ENCODE measurements around the gene PRC1.

The PRC1 gene

DNA sequence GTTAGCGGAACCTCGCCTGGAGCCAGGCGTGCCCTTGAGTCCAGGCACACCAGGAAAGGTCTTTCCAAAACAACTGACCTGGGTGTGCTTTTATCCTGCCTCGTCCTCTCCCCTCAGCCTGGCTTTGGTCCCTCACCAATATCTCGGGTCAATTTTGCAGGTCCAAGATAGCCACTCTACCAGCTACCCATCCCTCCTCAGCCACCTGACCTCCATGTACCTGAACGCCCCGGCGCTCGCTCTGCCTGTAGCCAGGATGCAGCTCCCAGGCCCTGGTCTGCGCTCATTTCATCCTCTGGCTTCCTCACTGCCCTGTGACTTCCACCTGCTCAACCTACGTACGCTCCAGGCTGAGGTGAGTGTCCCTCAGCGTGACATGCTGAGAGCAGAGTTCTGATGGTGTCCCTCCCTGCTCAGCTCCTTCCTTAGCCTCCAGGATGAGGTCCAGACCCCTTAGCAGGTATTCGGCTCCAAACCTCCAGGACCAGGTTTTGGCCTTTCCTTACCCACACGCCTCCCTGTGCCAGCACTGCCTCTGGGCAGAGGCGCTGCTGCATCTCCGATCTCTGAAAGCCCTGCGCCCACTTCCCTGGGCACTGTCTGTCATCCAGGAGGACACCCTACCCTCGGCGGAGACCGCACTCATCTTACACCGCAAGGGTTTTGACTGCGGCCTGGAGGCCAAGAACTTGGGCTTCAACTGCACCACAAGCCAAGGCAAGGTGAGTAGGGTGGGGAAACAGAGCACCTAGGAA is 76.1 kb downstream of the PRC1 start:
- no peak overlapping the region for H3K4me3 ChIP-seq (ENCODE audit: low read length)
- no peak for DNase-seq (ENCODE audit: low read depth)
- TF ChIP-seq, protein P1, sequence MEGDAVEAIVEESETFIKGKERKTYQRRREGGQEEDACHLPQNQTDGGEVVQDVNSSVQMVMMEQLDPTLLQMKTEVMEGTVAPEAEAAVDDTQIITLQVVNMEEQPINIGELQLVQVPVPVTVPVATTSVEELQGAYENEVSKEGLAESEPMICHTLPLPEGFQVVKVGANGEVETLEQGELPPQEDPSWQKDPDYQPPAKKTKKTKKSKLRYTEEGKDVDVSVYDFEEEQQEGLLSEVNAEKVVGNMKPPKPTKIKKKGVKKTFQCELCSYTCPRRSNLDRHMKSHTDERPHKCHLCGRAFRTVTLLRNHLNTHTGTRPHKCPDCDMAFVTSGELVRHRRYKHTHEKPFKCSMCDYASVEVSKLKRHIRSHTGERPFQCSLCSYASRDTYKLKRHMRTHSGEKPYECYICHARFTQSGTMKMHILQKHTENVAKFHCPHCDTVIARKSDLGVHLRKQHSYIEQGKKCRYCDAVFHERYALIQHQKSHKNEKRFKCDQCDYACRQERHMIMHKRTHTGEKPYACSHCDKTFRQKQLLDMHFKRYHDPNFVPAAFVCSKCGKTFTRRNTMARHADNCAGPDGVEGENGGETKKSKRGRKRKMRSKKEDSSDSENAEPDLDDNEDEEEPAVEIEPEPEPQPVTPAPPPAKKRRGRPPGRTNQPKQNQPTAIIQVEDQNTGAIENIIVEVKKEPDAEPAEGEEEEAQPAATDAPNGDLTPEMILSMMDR (IDR thresholded peaks at IDR 0.05; ENCODE audit: insufficient read depth, low read depth, low read length, missing control alignments), result no peak

DNA sequence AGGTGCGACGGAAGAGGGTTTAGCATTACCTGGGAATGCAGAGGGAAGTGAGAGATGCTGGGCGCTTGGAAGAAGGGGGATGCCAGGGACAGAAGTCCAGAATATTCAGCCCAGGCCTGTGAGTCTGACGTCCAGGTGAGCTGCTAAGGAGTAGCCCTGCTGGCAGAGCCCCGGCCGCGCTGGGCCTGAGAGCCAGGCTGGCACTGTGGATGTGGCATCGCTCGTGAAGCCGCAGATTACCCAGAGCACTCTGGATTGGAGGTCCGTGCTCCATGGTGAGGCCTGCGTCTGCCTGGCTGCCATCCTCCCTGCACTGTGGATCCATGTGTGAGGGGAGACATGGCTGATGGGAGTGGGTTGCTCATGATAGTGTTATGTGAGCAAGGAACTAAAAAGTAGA is 76.8 kb downstream of the PRC1 start:
- H3K4me3 ChIP-seq (ENCODE audit: low read length), result no peak overlapping the region
- DNase-seq (ENCODE audit: low read depth), result no peak
- TF ChIP-seq, protein P1 (IDR thresholded peaks at IDR 0.05; ENCODE audit: insufficient read depth, low read depth, low read length, missing control alignments), result no peak

DNA sequence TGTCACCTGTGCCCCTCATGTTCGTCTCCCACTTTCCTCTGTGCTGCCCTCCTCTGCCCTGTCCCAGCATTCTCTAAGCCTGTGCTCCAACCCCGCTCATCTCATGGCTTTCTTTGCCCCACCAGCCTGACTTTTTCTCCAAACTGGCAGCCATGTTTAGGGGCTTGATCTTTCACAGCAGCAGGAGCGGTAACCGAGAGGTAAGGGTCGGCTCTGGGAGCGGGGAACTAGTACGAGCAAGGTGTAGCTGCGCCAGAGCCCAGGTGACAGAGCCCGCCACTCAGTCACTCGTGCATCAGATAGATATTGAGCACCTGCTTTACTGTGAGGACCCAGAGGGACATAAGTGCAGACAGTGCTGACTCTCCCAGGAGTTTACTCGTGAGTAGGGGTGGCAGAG is 77.9 kb downstream of the PRC1 start:
- no peak for DNase-seq (ENCODE audit: low read depth)
- H3K4me3 ChIP-seq (ENCODE audit: low read length), result no peak overlapping the region
- TF ChIP-seq, protein P1 (IDR thresholded peaks at IDR 0.05; ENCODE audit: insufficient read depth, low read depth, low read length, missing control alignments), result no peak

Measured in epithelial cell of esophagus (primary cell).